GM21447 (cell line): ENCODE data around the gene CYP27C1.
"Not testable (repeated sequence)": the region's sequence is repeated elsewhere in the genome, so short reads cannot be mapped to it uniquely, and the experiment has no call there.

ENCODE experiments used
- ATAC-seq: cut with Tn5 transposase; IDR thresholded peaks from one replicate; pipeline ENCODE4 v1.9.1; 2021; ENCODE audit not compliant: unreplicated experiment

Gene CYP27C1

DNA sequence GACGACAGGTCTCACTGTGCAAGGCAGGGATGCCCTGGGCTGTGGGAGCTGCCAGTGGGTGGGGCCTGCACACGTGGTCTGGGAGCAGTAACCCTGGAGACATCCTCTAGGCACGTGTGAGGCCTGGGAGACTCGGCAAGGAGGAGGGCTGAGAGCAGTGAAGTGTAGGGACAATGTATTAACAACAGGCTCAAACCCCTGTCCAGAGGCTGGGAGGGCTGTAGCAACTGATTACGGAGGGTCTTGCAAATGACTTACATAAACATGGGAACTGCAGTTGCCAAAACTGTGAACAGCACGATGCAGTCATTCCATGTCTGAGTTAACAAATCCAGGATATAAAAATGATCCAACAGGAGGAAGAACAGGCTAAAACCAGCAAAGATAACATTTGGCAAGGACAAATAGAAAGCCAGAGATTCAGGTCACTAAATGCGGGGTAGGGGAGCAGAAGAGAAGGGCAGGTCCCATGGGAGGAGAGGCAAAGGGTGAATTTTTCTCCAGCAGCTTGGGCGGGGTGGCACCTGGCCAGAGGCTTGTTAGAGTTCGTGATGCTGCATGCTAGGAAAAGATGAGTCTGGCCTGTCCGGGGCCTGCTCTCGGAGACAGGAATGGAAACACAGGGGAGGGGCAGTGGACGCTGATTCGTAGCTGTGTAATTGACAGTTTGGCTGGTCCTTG lies 44.9 kb downstream of the CYP27C1 start:
- no peak for ATAC-seq

DNA sequence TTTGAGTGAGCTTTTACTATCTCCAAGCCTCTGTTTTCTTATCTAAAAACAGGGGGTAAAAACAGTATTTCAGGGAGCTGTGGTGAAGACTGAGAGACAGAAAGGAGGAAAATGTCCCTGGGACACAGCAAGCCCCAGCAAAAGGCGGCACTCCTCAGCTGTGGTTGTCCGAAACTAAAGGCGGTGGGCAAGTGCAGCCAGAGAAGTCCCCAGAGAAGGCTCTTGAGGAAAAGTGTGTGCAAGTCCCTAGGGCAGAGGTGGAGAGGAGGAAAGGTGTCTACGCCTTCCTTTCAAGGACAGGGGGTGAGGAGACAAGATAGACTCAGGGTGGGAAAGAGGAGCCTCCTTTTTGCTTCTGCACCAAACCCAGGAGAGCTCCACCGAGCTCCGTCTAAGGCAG lies 45.5 kb downstream of the CYP27C1 start:
- ATAC-seq, result no peak

DNA sequence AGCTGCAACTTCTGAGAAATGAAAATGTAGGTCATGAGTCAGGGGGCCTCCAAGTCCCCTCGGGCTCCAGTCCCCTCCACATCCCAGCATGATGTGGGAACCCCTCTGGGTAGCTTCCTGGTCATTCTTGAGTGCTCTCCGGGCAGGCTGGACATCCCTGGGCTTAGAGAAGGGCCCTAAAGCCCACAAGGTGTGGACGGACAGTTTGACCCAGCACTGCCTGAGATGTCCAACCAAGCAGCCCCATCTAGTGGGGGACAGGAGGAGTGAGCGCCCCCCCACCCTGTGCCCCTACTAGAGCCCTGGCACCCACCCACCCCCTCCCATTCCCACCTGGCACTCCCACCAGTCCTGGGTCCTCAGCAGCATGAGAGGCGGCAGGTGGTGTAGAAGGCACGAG lies 46.0 kb downstream of the CYP27C1 start:
- no peak for ATAC-seq

DNA sequence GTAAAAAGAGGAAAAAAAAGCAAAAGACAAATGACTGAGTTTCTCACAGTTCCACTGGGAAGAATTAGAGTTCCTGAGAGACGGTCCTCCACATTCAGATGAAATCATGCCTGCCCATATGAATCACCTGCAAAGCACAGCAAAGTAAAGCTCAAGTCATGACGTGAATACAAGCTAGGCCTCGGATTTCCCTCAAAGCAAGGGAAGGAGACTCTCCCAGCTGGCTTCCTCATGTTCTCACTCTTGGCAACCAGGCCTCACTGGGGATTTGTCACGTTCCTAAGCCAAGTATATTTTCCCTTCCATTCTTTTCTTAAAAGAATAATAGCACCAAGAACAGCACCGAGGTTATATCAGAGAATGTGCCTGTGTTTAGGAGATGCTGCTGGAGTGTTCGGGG lies 47.0 kb downstream of the CYP27C1 start:
- no peak for ATAC-seq

DNA sequence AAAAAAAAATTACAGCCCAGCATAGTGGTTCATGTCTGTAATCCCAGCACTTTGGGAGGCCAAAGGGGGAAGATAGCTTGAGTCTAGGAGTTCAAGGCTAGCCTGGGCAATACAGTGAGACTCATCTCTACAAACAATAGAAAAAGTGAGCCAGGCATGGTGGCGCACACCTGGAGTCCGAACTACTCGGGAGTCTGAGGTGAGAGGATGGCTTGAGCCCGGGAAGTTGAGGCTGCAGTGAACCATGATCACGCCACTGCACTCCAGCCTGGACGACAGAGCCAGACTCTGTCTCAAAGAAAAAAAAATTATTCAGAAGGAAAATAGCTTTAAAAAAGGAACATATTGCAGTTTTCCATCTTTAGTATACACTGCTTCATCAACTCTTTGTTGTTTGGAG lies 47.8 kb downstream of the CYP27C1 start:
- ATAC-seq, result no peak

DNA sequence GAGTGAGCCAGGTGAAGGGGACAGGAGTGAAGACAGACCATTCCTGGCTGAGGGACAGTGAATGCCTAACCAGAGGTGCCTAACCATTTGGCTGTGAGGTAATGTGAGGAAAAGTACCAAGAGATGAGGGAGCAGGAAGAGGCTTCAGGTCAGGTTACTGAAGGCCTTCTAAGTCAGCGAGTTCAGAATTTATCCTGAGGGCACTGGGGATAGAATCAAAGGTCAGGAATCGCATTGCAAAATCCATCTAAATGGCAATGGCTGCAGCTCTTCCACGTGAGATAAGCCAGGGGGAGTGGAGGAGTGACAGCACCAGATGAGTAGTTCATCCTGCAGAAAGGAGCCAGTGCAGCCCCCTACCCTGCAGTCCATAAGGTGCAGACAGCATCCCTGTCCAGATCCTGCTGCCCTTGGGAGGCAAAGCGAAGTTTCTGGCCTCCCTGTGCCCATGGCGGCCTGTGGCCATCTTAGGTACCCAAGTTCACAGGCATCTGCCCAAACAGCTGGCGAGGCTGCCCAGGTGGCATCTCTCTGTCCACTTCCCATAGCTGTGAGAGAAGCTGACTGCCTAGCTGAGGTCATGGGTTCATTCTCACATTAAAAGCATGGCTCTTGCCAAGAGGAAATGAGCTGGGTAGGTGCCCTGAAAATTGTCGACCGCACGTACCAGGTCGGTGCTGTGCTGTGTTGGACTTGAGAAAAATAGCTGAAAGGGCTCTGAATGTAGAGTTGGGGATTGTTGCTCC lies 49.5 kb downstream of the CYP27C1 start:
- ATAC-seq, result no peak

DNA sequence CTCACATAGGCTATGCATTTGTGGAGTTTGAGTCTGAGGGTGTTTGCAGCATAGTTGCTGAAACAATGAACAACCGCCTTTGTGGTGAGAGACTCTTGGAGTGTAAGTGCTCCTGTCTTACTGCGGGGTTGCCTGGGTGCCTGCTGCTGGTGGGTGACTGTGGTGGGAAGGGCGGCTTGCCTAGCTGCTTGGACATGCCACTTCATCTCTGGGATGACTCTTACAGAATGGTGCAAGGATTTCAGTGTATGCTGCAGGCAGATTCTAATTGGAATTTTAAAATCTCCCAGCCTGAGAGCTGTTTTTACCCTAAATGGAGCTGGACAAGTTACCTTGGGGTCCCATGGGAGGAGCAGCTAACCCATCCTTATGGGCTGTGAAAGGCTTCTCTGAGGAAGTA lies 50.1 kb downstream of the CYP27C1 start:
- no peak for ATAC-seq

DNA sequence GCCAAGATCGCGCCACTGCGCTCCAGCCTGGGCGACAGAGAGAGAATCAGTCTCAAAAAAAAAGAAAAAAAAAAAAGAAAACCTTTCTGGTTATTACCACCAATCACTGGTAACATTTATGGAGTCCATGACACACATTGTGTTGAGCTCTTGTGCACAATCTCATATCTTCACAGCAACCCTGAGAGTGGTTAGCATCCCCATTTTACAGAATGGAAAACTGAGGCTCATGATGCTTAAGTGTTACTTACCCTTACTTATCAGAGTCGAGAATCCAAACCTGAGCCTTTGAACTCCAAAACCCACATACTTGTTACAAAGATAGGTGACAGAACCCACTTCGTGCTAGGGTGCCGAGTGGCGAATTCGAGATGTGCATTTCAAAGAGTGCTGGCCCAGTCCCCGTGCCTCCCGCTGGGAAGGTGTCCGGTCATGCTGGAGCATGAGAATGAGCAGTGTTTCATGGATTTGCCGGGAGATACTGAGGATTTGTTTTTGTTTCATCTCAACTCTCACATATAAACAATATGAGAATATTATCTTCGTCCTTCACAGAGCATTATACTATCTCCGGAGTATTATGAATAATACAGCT lies 50.9 kb downstream of the CYP27C1 start:
- ATAC-seq, result no peak

DNA sequence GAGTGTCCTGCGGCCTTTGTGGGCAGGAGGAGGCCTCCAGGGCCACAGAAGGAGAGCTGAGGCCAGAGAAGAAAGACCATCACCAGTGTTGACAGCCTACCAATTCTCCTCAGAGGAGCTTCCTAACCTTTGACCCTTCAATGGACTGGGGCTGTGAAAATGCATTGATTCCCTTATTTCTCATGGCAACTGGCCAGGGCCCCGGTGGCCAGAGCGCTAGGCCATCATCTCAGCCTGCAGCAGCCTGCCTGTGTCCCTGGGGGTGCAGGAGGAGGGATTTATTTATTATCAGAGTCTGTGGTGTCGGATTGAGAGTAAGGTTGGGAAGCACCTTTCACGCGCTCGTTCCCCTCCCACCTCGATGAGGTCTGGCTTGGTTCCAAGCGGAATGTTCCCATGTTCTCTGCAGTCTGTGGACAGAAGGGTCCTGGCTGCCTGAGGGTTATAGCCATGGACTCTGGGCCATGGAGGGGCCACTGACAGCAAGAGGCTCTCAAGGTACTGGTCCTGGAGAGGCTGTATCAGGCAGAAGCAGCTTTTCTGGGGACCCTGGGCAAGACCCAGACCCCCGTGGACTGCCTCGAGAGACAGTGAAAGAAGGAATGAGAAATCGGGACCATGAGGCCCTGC lies 53.8 kb downstream of the CYP27C1 start:
- ATAC-seq, result no peak

DNA sequence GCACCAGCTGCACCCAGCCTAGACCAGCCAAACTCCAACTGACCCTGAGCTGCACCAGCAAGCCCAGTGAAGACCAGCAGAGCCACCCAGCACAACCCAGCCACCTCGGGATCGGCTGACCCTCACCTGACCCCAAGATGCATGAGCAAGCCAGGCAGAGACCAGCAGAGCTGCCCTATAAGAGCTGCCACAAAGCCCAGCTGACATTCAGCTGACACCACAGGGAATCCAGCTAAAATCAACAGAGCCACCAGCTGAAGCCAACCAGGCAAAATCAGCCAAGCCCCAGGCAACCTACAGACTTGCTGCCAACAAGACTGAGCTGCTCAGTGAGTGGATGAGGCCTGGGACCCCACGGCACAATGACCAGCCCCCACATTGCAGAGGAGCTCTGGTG lies 54.6 kb downstream of the CYP27C1 start:
- ATAC-seq, result no peak

DNA sequence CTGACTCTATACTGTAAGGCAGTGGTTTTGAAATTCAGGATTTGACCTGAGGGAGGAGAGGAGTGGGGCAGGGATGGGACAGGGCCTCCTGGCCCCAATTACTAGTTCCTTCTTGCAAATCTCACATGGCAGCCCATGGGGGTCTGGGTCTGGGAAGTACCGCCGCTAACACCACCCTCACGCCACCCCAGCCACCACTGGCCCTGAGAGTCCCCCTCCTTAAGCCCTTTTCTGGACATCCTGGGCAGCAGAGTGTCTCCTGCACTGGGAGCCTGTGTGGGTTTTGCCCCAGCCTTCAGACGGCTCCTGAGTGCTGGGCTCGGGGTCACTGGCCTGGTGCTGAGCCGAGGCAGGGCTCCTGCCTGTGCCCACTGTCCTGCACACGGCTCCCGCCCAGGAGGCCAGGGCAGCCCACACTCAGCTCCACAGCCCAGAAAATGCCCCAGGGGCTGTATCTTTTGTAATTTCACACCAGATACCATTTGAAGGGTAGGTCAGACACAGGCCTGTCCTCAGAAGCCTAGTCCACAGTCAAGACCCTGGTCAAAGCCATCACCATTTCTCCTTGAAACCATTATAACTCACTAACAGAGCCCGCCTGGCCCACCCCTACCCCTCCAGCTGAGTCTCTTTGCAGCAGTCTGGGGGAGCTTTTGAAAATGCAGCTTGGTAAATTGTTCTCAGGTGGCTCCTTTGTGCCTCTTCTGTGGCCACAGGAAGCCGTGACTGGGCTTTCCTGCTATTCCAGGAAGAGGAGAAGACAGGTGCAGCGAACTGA lies 55.1 kb downstream of the CYP27C1 start:
- no peak for ATAC-seq

DNA sequence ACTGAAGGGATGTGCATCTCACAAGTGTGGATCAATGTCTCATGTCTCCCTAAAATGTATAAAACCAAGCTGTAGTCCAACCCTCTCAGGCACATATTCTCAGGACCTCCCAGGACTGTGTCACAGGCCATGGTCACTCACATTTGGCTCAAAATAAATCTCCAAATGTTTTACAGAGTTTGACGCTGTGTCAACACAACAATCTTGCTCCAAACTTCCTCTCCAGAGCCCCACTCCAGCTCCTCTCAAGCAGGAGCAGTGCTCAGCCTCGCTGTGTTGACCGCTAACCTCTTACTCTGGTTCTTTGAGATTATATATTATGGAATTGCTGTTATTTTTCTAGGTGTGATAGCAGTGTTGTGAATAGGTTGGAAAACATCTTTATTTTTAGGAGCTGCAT lies 56.2 kb downstream of the CYP27C1 start:
- ATAC-seq, result no peak

DNA sequence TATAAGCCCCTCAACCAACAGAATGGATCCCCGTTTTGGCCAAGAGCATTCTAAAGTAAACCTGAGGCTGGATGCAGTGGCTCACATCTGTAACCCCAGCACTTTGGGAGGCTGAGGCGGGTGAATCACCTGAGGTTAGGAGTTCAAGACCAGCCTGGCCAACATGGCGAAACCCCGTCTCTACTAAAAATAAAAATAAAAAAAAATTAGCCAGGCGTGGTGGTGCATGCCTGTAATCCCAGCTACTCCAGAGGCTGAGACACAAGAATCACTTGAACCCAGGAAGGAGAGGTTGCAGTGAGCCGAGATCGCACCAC lies 57.1 kb downstream of the CYP27C1 start:
- not testable (repeated sequence) for ATAC-seq

DNA sequence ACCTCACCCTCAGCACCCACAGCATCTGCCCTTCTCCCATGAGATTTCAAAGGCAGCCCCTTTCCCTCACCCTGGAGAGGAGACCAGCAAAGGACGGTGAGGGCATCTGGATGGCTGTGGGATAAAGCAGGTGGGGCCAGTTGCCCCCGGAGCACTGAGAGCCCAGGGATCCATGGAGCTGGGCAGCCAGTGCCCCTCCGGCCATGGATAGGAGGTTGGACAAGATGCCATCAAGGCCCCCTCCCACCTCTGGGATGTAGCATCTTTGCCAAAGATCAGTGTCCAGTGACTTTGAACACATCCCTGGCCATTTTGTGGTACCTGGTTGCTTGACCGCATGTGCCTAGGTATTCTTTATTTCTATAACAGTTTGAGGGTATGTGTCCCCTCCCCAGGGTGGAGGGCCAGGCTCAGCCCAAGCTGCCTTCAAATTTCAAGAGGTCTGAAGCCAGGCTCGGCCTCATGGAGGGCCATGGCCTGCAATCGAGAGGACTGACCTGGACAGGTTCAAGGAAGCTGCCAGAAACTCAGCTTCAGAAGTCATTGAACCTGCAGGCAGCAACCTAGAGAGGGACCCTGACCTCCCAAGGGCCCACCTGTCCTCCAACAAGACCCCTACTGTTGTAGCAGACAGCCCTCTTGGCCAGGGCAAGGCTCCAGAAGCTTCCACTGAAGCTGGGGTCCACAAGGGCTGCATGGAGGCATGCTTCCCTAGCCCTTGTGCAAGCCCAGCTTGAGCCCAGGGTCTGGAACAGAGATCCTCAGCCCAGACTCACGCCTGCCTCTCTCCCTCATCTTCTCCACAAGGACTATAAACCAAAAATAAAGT lies 57.6 kb downstream of the CYP27C1 start:
- no peak for ATAC-seq

DNA sequence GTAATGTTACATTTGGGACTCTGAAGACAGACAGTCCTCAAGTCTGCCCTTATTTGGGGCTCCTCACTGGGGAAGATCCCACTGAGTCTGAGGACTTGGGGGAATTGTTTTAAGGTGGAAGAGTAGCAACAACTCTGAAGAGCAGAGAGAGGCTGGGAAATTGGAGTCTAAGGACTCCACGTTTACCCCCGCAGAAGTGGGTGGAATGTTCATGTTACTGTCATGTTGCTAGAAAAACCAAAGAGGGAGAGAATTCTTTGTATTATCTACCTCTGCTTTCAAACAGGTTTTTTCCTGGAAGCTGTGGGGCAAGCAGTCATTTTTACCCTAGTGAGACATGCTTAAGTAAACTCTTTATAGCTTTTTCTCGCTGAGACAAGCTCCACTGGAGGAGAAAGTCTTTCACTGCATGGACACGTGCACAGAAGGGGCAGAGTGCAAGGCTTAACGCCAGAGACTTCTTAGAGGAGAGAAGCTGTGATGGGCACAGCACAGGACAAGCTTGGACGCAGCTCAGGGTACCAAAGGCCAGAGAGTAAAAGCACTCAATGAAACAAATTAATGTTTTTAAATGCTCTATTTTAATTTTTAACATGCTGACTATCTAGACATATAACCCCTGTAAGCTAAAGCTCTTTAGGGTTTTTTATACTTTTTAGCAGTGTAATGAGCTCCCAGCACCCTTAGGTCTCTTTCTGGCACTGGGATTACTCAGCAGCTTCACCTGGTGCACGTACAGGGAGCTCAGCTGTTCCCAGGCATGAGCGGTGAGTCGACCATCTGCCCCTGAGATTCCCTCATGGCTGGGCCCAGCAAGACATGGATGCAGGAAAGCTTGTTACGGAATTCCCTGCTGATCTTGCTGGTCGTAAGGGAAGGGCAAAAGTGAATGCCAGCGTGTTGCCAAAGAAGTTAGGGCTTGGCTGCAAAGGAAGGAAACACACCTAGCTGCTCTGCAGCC lies 58.6 kb downstream of the CYP27C1 start:
- ATAC-seq, result no peak

DNA sequence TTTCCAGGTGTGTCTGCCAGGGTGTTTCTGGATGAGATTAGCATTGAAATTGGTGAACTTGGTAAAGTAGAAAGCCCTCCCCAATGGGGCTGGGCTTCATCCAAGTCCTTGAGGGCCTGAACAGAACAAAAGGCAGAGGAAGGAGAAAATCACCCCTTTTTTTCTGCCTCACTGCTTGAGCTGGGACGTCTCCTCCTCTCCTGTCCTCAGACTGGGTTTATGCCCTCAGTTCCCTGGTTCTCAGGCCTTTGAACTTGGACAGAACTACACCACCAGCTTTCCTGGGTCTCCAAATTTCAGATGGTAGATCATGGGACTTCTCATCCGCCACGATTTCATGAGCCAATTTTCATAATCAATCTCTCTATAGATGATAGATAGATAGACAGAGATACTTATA lies 59.4 kb downstream of the CYP27C1 start:
- ATAC-seq, result no peak

DNA sequence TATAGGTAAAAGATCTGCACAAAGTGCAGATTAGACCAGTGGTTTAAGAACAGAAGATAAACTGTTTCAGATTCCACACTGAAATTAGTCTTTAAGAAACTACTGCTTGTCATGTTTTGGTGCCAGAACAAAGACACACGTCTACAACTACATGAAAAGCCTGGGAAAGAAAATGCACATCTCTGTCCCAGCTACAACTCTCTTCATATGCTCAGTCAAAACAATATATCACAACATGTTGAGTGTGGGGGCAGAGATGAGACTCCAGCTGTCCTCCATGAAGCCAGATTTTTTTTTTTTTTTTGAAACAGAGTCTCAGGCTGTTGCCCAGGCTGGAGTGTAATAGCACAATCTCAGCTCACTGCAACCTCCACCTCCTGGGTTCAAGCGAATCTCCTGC lies 60.6 kb downstream of the CYP27C1 start:
- no peak for ATAC-seq

DNA sequence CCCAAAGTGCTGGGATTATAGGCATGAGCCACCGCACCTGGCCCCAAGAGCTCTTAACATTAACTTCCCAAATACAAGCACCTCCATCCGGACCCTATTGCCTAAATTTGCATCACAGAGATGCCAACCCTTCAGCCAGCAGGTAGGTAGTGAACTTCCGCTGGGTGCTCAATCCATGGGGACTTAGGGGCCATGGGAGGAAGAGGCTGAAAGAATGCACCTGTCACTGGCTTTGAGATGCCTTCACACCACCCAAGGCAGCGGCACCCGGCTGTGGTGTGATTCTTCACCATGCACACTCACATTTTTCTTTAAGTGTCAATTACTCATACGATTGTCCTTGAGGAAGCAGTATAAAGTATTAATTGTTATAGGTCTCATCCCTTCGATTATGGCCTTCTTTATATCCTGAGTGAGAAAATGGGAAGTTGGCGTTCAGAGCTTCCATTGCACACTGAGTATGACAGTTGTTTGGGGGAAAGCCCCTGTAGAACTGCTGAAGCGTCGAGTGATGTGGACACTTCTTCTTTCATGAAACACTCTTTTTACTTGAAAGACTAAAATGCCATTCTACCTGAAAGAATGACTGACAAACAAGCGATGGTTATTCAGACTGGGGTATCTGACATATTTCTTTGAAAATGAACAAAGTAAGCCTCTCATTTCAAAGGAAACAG lies 61.3 kb downstream of the CYP27C1 start:
- peak; percentile 82 for ATAC-seq
